GM19099 (cell line): Measurements from ENCODE around the gene OR10G3.

ENCODE experiments used
- POLR2A ChIP-seq: IDR thresholded peaks from 3 replicates; pipeline ENCODE4 v1.6.1; 2011; ENCODE audit warnings: low read depth; ENCODE audit not compliant: insufficient read length; ENCODE audit errors: extremely low read depth

Gene OR10G3, protein sequence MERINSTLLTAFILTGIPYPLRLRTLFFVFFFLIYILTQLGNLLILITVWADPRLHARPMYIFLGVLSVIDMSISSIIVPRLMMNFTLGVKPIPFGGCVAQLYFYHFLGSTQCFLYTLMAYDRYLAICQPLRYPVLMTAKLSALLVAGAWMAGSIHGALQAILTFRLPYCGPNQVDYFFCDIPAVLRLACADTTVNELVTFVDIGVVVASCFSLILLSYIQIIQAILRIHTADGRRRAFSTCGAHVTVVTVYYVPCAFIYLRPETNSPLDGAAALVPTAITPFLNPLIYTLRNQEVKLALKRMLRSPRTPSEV

DNA sequence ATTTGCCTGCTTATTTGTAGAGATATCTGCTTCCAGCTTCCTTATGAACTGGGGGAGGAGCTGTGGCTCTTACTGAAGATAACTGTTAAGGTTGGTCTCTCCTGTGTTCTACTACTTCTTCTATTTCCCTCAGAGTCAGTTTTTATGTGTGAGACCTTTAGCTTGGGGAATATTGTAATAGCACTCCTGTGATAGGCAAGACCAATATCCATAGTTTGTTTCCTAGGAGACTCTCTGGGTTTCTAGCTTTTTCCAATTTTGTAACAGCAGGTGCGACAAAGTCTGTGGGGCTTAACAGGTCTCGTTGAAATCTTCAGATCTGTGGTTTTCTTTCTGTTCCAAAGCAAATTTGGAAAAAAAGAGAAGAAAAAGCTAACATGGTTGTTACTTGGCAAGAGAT is at the start of gene OR10G3:
Gene OR10G3 (minus strand): TSS at position 101 of the 400 bp plus-strand sequence. CDS start 9,332 bp downstream, outside the sequence.
- no peak for TF ChIP-seq POLR2A

- no peak for TF ChIP-seq POLR2A
These were observed 46.8 kb upstream of the OR10G3 start for GRCh38 chr14:21626491-21627230.

DNA sequence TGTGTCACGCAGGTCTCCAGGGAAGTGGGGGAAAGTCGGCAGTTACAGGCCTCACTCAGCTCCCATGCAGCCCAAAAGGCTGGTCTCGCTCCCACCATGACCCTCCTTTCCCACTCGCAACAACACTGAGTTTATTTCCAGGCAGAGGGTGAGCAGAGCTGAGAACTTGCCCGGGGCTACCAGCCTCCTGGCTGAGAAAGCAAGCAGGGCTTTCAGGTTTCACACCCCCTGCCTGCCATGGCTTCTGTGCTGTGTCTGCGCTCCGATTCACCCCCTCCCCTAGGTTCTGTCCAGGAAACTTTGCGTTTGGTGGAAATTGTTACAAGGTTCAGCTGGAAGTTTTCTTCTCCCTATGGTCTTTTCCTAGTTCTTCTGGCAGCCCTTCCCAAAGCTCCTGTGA is 37.7 kb upstream of the OR10G3 start:
- TF ChIP-seq POLR2A: no peak

- TF ChIP-seq POLR2A: no peak
These were observed 34.4 kb upstream of the OR10G3 start for GRCh38 chr14:21614240-21614639.

GRCh38 chr14:21612324-21612723 is 32.4 kb upstream of the OR10G3 start:
- TF ChIP-seq POLR2A: no peak

DNA sequence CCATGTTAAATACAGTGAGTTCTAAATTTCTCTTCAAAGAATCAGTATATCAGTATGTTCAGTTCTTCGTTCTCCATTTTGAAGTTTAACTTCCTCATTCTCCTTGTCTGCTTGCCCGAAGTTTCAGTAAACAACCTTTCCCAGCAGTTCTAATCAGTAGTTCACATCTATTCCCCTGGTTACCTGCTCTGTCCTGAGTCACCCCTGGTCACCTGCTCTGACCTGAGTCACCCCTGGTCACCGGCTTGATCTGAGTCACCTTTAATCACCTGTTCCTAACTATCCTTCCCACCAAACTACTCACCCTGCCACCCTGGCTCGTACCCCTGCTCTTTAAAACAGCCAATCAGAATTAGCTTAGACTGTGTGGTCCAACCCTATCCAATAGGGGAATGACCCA is 9.4 kb upstream of the OR10G3 start:
- TF ChIP-seq POLR2A: no peak

GRCh38 chr14:21575661-21576060 is 4.2 kb downstream of the OR10G3 start:
- TF ChIP-seq POLR2A: no peak

DNA sequence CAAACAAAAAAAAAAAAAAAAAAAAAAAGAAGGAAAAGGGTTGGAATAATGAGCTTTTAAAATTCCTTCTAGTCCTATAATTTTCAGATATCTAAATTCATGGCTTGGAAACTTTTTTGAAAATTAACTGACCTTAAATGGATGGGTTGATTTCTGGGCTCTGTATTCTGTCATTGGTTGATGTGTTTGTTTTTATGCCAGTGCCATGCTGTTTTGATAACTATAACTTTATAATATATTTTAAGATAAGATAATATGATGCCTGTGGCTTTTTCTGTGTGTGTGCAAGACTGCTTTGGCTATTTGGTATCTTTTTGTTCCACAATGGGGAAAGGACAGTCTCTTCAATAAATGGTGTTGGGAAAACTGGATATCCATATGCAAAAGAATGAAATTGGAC is 7.3 kb downstream of the OR10G3 start:
- TF ChIP-seq POLR2A: no peak

DNA sequence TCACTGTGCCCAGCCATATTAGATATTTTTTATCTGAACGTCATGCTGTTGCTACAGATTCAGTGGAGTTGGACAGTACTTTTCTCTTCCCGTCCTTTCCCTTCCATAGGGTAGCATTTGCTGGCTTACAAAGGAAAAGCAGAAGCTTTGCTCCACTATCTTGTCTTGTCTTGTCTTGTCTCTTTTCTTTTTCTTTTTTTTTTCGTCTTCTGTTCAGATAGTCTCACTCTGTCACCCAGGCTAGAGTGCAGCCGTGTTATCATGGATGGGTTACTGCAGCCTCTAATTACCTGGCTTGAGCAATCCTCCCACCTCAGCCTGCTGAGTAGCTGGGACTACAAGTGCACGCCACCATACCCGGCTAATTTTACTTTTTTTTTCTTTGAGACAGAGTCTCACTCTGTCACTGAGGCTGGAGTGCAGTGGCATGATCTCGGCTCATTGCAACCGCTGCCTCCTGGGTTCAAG is 21.1 kb downstream of the OR10G3 start:
- TF ChIP-seq POLR2A: no peak

DNA sequence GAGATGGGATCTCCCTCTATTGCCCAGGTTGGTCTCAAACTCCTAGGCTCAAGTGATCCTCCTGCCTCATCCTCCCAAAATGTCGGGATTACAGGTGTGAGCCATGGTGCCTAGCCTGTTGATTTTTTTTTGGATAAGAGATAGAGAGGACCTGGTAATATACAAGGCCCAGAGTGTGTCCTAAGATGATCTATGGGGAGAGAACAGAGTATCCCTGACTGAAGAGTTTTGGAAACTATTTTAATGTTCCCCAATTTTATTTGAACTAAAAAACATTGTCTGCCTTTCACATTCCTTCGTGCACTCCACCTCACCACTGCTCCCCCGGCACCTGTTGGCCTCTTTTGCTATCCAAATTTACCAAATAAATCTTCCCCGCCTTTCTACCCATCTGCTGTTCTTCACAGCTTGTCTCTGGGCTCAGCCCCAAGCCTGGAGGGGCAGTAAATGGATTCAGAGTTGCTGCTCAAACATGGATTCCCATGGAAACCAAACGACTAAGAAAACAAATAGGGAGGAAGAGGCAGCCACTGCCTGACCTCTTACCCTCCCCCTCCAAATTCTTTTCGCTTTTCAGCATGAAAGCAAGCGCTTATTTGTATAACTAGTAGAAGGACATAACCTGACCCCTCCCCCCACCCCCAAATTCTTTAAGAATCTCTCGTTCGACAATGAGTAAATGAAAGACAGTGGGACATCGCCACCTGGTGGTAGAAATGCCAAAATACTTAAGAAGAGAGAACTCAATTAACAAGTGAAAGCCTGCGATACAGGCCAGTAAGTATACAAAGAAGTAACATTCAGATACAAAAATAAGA is 22.6 kb downstream of the OR10G3 start:
- no peak for TF ChIP-seq POLR2A

- no peak for TF ChIP-seq POLR2A
These were observed 23.3 kb downstream of the OR10G3 start for GRCh38 chr14:21556378-21557083.

DNA sequence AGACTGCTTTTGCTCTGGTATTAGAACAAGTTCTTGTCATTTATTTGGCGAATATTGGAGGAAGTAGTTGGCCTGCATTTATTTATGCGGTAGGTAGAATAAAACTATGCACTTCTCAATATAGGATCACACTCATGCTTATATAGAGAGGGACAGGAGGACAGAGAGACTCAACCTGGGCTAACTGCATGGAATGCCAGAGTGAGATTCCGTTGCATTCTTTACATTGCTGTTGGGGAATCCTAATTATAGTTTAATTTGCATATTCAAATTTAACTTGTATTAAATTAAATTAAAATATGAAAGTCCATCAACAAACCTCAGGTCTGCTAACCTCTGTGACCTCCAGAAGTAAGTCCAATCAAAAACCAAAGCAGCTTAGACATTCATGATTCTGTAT is 26.6 kb downstream of the OR10G3 start:
- TF ChIP-seq POLR2A: no peak

- TF ChIP-seq POLR2A: no peak
These were observed 35.9 kb downstream of the OR10G3 start for GRCh38 chr14:21543963-21544362.

GRCh38 chr14:21543521-21543960 is 36.3 kb downstream of the OR10G3 start:
- TF ChIP-seq POLR2A: no peak

DNA sequence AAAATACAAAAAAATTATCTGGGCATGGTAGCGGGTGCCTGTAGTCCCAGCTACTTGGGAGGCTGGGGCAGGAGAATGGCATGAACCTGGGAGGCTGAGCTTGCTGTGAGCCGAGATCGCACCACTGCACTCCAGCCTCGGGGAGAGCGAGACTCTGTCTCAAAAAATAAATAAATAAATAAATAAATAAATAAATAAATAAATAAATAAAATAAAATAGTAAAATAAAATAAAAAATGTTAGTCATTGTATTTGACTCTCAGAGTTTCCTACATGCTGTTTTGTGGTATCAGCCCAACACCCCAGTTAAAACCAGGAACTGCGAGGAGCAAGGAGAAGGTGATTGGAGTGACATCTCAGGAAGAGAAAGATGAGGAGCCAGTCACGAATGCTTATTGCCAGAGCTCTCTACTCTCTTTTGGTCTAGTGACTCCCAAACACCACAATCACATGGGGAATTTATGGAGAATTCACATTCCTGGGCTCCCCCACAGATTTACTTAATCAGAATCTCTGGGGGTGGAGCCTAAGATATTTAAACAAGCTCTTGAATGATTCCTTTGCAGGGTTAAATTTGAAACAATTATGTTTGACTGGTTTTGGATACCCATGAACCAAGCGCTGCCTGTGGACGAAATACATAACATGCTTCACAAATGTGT is 38.3 kb downstream of the OR10G3 start:
- no peak for TF ChIP-seq POLR2A
